K562 (cell line): ENCODE results near the gene FGR. TPM values are rescaled to one million over a fixed set of nuclear protein-coding genes. Genes with fewer than 3 reads are reported as not detected.
"Not testable (repeated sequence)": the region's sequence is repeated elsewhere in the genome, so short reads cannot be mapped to it uniquely, and the experiment has no call there.

Source experiments
- ATAC-seq: fragments of 200-7000 bp; cut with Tn5 transposase; 3 replicates; pipeline ENCODE4 v1.9.1; 2020; ENCODE audit warnings: moderate library complexity
- BruUV-seq: library from RNA; stranded (reverse); fragments of 400-500 nt; replicated peaks from 2 replicates; lab custom pipeline; 2021; lab: Mats Ljungman, UMichigan
- CTCF ChIA-PET: fragments of 300-600 bp; formaldehyde crosslinking; extraction: SDS; loops from one replicate; lab custom pipeline; 2021; ENCODE audit warnings: low intra/inter-chr PET ratio; lab: Yijun Ruan, JAX
- POLR2A ChIA-PET: fragments of 300-600, 350-650 bp; sonication (Branson Sonifier 250); formaldehyde crosslinking; extraction: SDS; loops from one replicate; lab custom pipeline; 2021; ENCODE audit warnings: antibody characterized with exemption, inconsistent platforms; lab: Yijun Ruan, JAX
- DNase-seq, 4 experiments: peaks; one replicate each; pipeline versions ENCODE4 v3.0.0 to v3.0.0-alpha.2; 2011 to 2018; ENCODE audit warnings: low spot score in 3 of 4, mixed read lengths in 3 of 4; ENCODE audit errors: extremely low read depth in 1 of 4
- FAIRE-seq: peaks from 2 replicates; lab custom pipeline; 2011; peaks lifted over from hg19 to GRCh38; lab: Jason Lieb, UNC
- H2AFZ ChIP-seq: 2 replicates; pipeline ENCODE4 v1.6.0; 2011; ENCODE audit warnings: low read depth, low read length, control low read depth, inconsistent platforms
- H3K27ac ChIP-seq: fragments of 200-600 bp; 3 replicates; pipeline ENCODE4 v1.8.0; 2011; ENCODE audit warnings: low read depth, mild to moderate bottlenecking, control low read depth, inconsistent platforms, low read length, moderate library complexity, mixed read lengths; ENCODE audit errors: extremely low read depth
- H3K27me3 ChIP-seq, 2 experiments: fragments of 300-600 bp in 1 of 2; 2 replicates in 1 of 2; 3 replicates in 1 of 2; pipeline versions ENCODE4 v1.6.0 to v1.8.0; 2011; ENCODE audit warnings: inconsistent platforms in 2 of 2, low read length in 2 of 2, mild to moderate bottlenecking in 1 of 2, mixed read lengths in 1 of 2, moderate library complexity in 1 of 2; ENCODE audit not compliant: control insufficient read depth in 2 of 2, insufficient read depth in 2 of 2
- H3K36me3 ChIP-seq: fragments of 300-600 bp; 3 replicates; pipeline ENCODE4 v1.8.0; 2011; ENCODE audit warnings: mild to moderate bottlenecking, low read length, inconsistent platforms; ENCODE audit not compliant: control insufficient read depth, insufficient read depth
- H3K4me1 ChIP-seq, 2 experiments: fragments of 200-600 bp in 1 of 2; replicated peaks in 1 of 2; 2 replicates in 1 of 2; 3 replicates in 1 of 2; pipeline versions ENCODE4 v1.5.1 to v1.8.0; 2011; ENCODE audit warnings: inconsistent platforms in 2 of 2, low read length in 2 of 2, mild to moderate bottlenecking in 1 of 2, mixed read lengths in 1 of 2, moderate library complexity in 1 of 2; ENCODE audit not compliant: control insufficient read depth in 2 of 2, insufficient read depth in 2 of 2
- H3K4me2 ChIP-seq: 2 replicates; pipeline ENCODE4 v1.6.1; 2011; ENCODE audit warnings: low read length, control low read depth, inconsistent platforms, mixed read lengths; ENCODE audit not compliant: insufficient read depth
- H3K4me3 ChIP-seq: fragments of 200-600 bp; sonication (generic), shearing (Covaris generic); 2 replicates; pipeline ENCODE4 v1.5.1; 2016; ENCODE audit warnings: control low read depth, inconsistent platforms
- H3K79me2 ChIP-seq: fragments of 200-600 bp; 3 replicates; pipeline ENCODE4 v1.8.0; 2011; ENCODE audit warnings: low read length, inconsistent platforms; ENCODE audit not compliant: control insufficient read depth, insufficient read depth
- H3K9ac ChIP-seq, 2 experiments: 2 replicates each; pipeline versions ENCODE4 v1.6.0 to v1.6.1; 2011; ENCODE audit warnings: low read depth in 2 of 2, low read length in 2 of 2, control low read depth in 1 of 2, inconsistent platforms in 1 of 2, mild to moderate bottlenecking in 1 of 2, mixed read lengths in 1 of 2; ENCODE audit not compliant: insufficient read depth in 1 of 2
- H3K9me1 ChIP-seq: one replicate; pipeline ENCODE4 v1.6.0; 2011; ENCODE audit warnings: inconsistent platforms, mild to moderate bottlenecking, low read length, moderate library complexity; ENCODE audit not compliant: control insufficient read depth, insufficient read depth
- H3K9me3 ChIP-seq: replicated peaks from 2 replicates; pipeline ENCODE4 v1.5.1; 2011; ENCODE audit warnings: low read depth, low read length, inconsistent platforms; ENCODE audit not compliant: control insufficient read depth, insufficient read depth
- H4K20me1 ChIP-seq: replicated peaks from 2 replicates; pipeline ENCODE4 v1.6.1; 2011; ENCODE audit warnings: low read length, inconsistent platforms, mixed read lengths; ENCODE audit not compliant: control insufficient read depth, insufficient read depth
- MIER1 ChIP-seq: fragments of 450-650 bp; IDR thresholded peaks from 2 replicates; pipeline ENCODE4 v1.6.1; 2016; ENCODE audit warnings: antibody characterized with exemption, mild to moderate bottlenecking, low read depth
- PCBP1 ChIP-seq: fragments of 200-400 bp; formaldehyde crosslinking; IDR thresholded peaks from 2 replicates; pipeline ENCODE4 v1.6.1; 2018; ENCODE audit warnings: mild to moderate bottlenecking, low read depth, low read length; ENCODE audit not compliant: poor library complexity, severe bottlenecking
- ZBTB26 ChIP-seq: fragments of 450-650 bp; formaldehyde crosslinking; IDR thresholded peaks from 2 replicates; pipeline ENCODE4 v1.4.0; 2022; ENCODE audit warnings: missing genetic modification characterization
- ZNF175 ChIP-seq: fragments of 200-800 bp; sonication (Bioruptor generic); IDR thresholded peaks from 2 replicates; pipeline ENCODE4 v1.6.1; 2016; ENCODE audit warnings: low read depth, mild to moderate bottlenecking, missing genetic modification characterization, missing compliant biosample characterization
- ZNF395 ChIP-seq: fragments of 200-800 bp; sonication (Bioruptor generic); IDR thresholded peaks from 2 replicates; pipeline ENCODE4 v1.6.1; 2017; ENCODE audit warnings: missing genetic modification characterization, missing compliant biosample characterization
- WGBS: fragments of 100-300 bp; shearing (Covaris generic); methylation state at CpG from one replicate; pipeline ENCODE4 v1.1.6; 2016; ENCODE audit warnings: low coverage, mixed read lengths; ENCODE audit not compliant: insufficient coverage; ENCODE audit errors: missing lambda C conversion rate; 5-methylcytosine and 5-hydroxymethylcytosine counted together
- in situ Hi-C: fragments of 300-500 bp; cut with MboI; formaldehyde crosslinking; loops from 4 replicates; pipeline ENCODE4 v1.15.0; 2018; ENCODE audit warnings: inconsistent platforms, mixed read lengths
- intact Hi-C: fragments of 100-400 bp; cut with micrococcal nuclease; formaldehyde crosslinking; loops from 2 replicates; pipeline ENCODE4 v1.14.2; 2022
- polyA plus RNA-seq, 8 experiments: library from polyadenylated mRNA; depleted of rRNA in 4 of 8; stranded (reverse) in 5 of 8; unstranded in 3 of 8; fragments of >200 nt; fragmentation: Nextera tagmentation in 2 of 8; fragmentation: Illumina TruSeq in 1 of 8; extraction: Ambion mirVana in 2 of 8; extraction: Trizol in 1 of 8; gene quantifications; 2 replicates each; pipeline versions ENCODE4 v1.2.1 to v1.2.3, GENCODE V29; 2011 to 2014; ENCODE audit warnings: inconsistent platforms in 1 of 8, missing spikeins in 1 of 8
- total RNA-seq, 7 experiments: library from RNA; depleted of rRNA in 6 of 7; stranded (reverse); fragments of >200 nt in 6 of 7; fragmentation: Illumina TruSeq in 2 of 7; extraction: Trizol in 2 of 7; gene quantifications; 2 replicates each; pipeline versions ENCODE4 v1.2.1 to v1.2.3, GENCODE V29; 2011 to 2021; ENCODE audit warnings: low replicate concordance in 1 of 7
- TF ChIP-seq, protein P1 (sequence below): fragments of 250-450 bp; sonication (Bioruptor Pico); IDR thresholded peaks from 2 replicates; pipeline ENCODE4 v1.5.0; 2021

Gene FGR
- total and polyA plus RNA-seq, 9 of the 15 experiments (the other 6 are each of a cell fraction or from before 2014, with no cell fraction given) = 0.04 to 0.11 TPM; not detected in 7

- WGBS = 4% methylated on average over 3 of the region's 3 CpGs
- TF ChIP-seq ZNF175 (CRISPR knock-in tag) (no peak), ZNF395 (CRISPR knock-in tag) (no peak), MIER1 (no peak), PCBP1 (no peak), ZBTB26 (0 out of 2 replicates have a peak, but pooled peaks have one; percentile 11)
- TF ChIP-seq, protein P1, sequence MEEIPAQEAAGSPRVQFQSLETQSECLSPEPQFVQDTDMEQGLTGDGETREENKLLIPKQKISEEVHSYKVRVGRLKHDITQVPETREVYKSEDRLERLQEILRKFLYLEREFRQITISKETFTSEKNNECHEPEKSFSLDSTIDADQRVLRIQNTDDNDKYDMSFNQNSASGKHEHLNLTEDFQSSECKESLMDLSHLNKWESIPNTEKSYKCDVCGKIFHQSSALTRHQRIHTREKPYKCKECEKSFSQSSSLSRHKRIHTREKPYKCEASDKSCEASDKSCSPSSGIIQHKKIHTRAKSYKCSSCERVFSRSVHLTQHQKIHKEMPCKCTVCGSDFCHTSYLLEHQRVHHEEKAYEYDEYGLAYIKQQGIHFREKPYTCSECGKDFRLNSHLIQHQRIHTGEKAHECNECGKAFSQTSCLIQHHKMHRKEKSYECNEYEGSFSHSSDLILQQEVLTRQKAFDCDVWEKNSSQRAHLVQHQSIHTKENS (CRISPR knock-in tag) = no peak
- POLR2A ChIA-PET = interaction anchor here (0.5 to 2.1 kb wide), 8 partner anchors 10 to 91 kb away, joined by 3 to 8 read pairs (median 4); no protein-coding TSS in a partner anchor
- Histone ChIP-seq H3K9me3 (no peaks in the 10 kb centered on the region), H3K27me3 (peaks cover 2 to 10% of the 10 kb centered on the region in 2 experiments; a peak in 2 of 5 replicates), H3K4me2 (no peak overlapping the region), H3K36me3 (no peaks in the 10 kb centered on the region), H3K27ac (no peak overlapping the region), H3K4me1 (peaks cover 5 to 13% of the 10 kb centered on the region in 2 experiments; a peak in 4 of 5 replicates), H3K79me2 (no peaks in the 10 kb centered on the region), H2AFZ (no peak overlapping the region), H3K9ac (no peak overlapping the region), H3K9me1 (no peaks in the 10 kb centered on the region), H4K20me1 (no peaks in the 10 kb centered on the region), H3K4me3 (no peak overlapping the region)
- DNase-seq (no peak), FAIRE-seq (no peak), ATAC-seq (no peak)
- BruUV-seq = no TSS peak
- CTCF ChIA-PET = no interaction called here
- intact Hi-C loops (no loop called here), in situ Hi-C loops (no loop called here)
These were observed 6.3 kb downstream of the FGR start for GRCh38 chr1:27628712-27629111.

DNA sequence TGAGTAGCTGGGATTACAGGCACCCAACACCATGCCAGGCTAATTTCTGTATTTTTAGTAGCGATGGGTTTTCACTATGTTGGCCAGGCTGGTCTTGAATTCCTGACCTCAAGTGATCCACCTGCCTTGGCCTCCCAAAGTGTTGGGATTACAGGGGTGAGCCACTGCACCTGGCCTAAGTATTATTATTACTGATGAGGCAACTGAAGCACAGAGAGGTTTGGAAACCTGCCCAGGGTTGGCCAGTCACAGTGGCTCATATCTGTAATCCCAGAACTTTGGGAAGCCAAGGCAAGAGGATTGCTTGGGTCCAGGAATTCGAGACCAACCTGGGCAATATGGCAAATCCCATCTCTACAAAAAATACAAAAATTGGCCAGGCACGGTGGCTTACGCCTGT, 7.3 kb downstream of the FGR start:
- peaks cover 5 to 13% of the 10 kb centered on the region in 2 experiments; a peak in 4 of 5 replicates for H3K4me1 ChIP-seq
- peaks cover 2 to 11% of the 10 kb centered on the region in 2 experiments; a peak in 2 of 5 replicates for H3K27me3 ChIP-seq
- ATAC-seq, in situ Hi-C loops, intact Hi-C loops, H3K4me3 ChIP-seq, H3K27ac ChIP-seq, H3K9me1 ChIP-seq, H3K9ac ChIP-seq, H3K36me3 ChIP-seq, H4K20me1 ChIP-seq, H3K79me2 ChIP-seq, DNase-seq, H3K9me3 ChIP-seq, H3K4me2 ChIP-seq, BruUV-seq, FAIRE-seq, CTCF ChIA-PET, H2AFZ ChIP-seq: not testable (repeated sequence)
- POLR2A ChIA-PET = interaction anchor here (2.1 kb wide), 2 partner anchors 11 kb away, joined by 6 to 8 read pairs; no protein-coding TSS in a partner anchor
- WGBS = 17% methylated on average over 4 of the region's 4 CpGs
